Kidney capillary endothelial cell (primary cell): ENCODE measurements around the gene CEP89.
"Not testable (repeated sequence)": the region's sequence is repeated elsewhere in the genome, so short reads cannot be mapped to it uniquely, and the experiment has no call there.

Experiments used
- DNase-seq: peaks from one replicate; pipeline ENCODE4 v3.0.0-alpha.2; 2018; ENCODE audit warnings: low spot score

The CEP89 gene

DNA sequence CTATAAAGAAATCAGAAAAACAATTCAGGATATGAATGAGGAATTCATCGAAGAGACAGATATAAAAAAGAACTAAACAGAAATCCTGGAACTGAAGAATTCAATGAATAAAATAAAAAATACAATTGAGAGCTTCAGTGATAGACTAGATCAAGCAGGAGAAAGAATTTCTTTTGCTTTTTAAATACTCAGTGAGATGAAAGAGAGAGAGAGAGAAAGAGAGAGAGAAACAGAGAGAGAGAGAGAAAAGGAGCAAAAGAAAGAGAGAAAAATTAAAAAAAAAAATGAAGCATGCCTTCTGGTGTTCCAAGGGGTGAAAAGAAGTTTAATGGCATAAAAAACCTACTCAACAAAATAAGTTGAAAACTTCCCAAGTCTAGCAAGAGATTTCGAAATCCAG lies 80.1 kb downstream of the CEP89 start:
- DNase-seq: no peak

DNA sequence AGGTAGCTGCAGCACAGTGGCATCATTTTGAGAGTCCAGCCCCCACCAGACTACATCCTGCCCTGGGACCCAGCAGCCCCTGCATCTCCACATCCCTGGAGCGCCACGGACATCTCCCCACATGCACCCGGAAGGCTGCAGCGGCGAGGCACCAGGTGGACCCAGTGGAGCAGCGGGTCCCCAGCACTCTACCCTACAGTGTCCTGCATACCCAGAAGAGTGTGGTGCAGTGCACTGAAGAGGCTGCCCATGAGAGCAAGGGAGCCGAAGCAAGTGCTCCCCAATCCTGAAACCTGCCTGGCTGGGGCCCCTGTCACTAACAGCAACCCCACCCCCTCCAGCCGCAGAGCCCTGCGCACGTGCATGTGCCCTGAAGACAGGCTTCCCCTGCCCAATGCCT lies 80.9 kb downstream of the CEP89 start:
- DNase-seq: no peak

DNA sequence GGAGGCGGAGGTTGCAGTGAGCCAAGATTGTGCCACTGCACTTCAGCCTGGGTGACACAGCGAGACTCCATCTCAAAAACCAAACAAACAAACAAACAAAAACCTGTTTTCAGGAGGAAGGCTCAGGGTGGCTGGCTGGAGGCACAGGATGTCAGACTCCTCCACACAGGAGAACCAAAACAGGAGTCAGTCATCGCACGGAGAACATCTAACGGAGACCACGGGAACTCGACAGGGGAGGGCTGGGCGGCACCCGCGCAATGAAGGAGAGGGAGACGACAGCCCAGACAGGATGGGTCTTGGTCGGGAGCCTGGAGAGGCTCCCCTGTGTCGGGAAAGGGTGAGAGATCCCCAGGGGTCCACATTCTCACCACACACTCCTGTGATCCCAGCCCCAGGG lies 81.4 kb downstream of the CEP89 start:
- no peak for DNase-seq

- no peak for DNase-seq
Observed at GRCh38 chr19:32889137-32889934, 82.4 kb downstream of the CEP89 start.

- DNase-seq: no peak
Observed at GRCh38 chr19:32887572-32888215, 84.1 kb downstream of the CEP89 start.

GRCh38 chr19:32886241-32886640 lies 85.5 kb downstream of the CEP89 start:
- DNase-seq: no peak

GRCh38 chr19:32885255-32885654 lies 86.5 kb downstream of the CEP89 start:
- not testable (repeated sequence) for DNase-seq

GRCh38 chr19:32881766-32882165 lies 90.0 kb downstream of the CEP89 start:
- DNase-seq: no peak

DNA sequence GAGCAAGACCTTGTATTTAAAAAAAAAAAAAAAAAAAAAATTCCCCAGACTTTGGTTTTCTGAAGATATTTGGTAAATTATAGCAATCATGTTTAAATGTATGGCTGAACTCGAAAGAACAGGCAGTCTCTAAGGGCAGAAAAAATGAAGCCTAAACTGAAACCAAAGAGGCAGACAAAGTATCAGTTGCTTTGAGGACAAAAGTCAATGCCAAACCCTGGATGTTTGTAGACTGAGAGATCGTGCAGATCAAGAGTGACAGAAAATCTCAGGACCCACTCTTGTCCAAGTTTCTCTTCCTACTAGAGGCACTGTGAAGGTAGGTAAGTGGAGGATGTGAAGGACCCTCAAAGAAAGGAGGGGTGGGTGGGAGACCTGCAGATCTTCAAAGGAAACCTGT lies 91.1 kb downstream of the CEP89 start:
- no peak for DNase-seq

- no peak for DNase-seq
Observed at GRCh38 chr19:32879741-32880140, 92.0 kb downstream of the CEP89 start.

- no peak for DNase-seq
Observed at GRCh38 chr19:32878988-32879387, 92.8 kb downstream of the CEP89 start.

DNA sequence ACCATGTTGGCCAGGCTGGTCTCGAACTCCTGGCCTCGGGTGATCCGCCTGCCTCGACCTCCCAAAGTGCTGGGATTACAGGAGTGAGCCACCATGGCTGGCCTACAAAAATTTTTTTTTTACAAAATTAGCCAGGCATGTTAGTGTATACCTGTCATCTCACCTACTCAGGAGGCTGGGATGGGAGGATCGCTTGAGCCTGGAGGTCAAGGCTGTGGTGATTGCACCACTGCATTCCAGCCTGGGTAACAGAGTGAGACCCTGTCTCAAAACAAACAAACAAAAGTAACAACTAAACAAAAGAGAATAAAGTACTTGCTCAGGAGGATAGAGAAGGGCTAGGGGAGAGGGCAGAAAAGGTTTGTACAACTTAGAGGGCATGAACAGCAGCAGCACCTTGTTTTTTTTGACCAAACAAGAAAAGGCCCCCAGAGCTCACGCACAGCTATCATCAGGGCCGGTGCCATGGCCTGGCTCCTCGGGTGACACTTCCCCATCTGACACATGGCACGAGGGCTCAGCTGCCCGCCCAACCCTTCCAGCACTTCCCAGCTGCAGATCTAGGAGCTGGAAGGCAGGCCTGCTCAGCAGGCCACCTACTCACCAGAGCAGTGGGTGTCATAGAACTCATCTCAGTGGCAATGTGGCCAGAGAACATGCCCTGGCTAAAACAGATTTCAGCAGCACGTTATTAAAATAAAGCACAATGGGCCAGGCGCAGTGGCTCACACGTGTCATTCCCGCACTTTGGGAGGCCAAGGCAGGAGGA lies 93.6 kb downstream of the CEP89 start:
- DNase-seq: no peak

DNA sequence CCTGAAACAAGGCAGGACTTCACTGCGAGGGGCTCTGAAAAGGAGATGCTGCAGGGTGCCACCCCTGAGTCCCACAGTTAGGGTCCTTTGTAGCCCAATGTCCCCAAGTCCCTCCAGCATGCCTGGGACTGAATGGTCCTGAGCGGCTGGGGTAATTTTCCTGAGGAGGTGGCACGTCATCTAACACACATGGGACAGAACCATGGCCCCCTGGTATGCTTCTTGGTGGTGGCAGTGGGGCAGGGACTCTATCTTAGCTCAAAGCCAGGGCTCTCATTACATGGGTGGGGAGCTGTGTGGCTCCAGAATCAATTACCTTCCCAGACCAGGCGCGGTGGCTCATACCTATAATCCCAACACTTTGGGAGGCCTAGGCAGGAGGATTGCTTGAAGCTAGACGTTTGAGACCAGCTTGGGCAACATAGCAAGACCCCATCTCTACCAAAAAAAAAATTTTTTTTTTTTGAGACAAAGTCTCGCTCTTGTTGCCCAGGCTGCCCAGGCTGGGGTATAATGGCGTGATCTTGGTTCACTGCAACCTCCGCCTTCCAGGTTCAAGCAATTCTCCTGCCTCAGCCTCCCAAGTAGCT lies 94.3 kb downstream of the CEP89 start:
- no peak for DNase-seq

GRCh38 chr19:32876919-32877285 lies 94.9 kb downstream of the CEP89 start:
- DNase-seq: no peak

DNA sequence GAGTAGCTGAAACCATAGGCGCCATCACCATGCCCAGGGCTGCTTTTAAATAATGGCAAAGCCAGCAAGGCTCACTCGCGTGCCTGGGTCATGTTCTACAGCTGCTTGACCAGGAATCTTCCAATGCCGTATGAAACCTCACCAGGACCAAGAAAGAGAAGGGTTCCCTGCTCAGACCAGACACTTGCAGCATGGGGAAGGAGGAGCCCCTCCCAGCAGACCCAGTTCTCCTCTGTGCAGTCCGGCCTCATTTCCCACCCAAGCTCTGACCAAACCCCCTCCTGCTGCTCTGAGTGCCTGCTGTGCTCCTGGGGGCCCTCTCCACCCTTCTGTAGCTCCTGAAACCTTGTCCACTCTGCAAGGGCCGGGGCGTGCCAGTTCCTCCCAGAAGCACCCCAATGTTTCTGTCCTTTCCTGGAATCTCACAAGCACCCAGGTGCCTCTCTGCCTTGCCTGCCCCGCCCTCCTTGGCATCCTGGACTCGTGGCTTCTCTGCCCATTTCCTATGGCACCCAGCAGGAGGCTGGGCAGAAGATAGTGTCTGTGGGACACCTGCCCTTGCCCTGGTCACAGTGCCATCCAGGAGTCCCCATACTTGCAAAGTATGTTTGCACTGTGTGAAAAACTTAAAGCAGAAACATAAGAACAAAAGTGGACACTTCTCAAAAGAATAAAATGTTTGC lies 95.4 kb downstream of the CEP89 start:
- DNase-seq: no peak

GRCh38 chr19:32875428-32875827 lies 96.3 kb downstream of the CEP89 start:
- DNase-seq: no peak

GRCh38 chr19:32874605-32875004 lies 97.2 kb downstream of the CEP89 start:
- no peak for DNase-seq

DNA sequence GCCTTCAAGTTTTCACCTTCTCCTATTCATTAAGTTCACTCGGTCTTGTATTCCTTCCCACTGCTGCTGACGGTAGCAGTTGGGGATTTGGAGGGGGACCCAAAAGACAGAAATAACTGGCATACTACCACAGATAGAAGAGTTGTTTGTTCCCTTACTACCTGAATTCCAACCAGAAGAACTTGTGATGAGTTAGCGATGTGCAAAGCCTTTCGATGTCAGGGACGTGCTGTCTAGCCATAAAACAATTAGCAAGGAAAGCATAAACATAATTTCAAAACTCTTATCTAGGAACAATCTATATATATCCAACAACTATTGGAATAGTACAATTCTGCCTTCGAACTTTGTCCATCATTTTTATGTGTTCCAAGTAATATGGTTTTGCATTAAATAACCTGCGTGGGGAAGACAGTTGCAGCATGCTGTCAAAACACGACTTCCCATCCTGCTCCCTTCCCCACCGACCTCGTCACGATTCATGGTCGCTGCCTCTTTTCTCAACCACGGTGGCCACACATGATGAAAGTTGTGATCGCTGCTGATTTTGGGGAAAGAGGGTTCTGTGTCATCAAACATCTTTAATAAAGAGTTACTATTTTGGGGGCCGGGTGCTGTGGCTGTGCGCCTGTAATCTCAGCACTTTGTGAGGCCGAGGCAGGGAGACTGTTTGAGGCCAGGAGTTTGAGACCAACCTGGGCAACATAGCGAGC lies 98.4 kb downstream of the CEP89 start:
- no peak for DNase-seq

GRCh38 chr19:32872391-32872790 lies 99.4 kb downstream of the CEP89 start:
- no peak for DNase-seq

DNA sequence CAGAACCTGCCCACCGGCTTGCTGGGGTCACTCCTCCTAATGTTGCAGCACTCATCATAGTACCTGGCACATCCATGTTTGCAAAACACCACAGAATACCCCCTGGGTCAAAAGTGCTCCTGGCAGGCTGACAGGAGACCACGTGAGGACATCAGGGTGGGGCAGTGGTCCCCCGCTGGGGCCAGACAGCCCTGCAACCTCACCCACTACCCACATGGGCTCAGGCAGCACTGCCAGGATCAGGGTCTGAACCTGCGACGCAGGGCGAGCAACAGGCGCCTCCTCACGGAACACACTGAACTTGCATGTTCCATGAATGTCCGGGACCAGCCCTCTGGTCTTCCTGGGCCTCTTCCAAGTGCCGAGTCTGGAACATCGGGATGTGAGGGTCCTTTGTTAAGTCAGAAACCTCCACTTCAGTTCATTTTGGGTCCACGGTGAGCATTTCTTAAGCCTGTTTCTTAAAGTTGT lies 100.7 kb downstream of the CEP89 start:
- no peak for DNase-seq

DNA sequence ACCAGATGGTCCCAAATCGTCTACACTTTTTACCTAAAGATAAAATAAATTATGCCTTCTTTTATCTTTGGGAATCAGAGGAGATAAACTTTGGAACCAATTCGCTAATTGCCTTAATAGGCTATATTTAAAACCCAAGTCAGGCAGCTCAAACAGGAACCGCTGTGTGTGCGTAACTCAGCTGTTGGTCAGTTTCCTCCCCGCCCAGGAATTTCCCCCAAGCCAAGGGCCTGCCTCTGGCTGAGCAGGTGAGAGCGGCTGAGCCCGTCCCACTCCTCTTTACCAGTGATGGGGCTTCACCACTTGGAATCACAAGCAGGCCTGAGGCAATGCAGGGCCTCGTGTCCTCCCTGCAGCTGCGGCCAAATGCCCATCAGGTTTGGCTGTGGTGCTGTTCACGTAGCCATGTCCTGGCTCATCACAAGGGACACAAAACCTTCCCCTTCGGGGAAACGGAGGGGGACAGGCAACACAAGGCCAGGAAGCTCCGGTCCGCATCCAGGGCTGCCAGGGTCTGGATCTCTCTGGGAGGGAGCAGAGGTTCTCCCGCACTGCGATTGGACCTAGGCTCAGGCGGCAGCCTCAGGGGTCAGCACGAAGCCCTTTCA lies 101.7 kb downstream of the CEP89 start:
- no peak for DNase-seq
